Kidney epithelial cell (primary cell): Measurements from ENCODE around the gene NOTUM. TPM values are rescaled to one million over a fixed set of nuclear protein-coding genes. Genes with fewer than 3 reads are reported as not detected.

Experiments
- DNase-seq: peaks from one replicate; pipeline ENCODE4 v3.0.0-alpha.2; 2010; ENCODE audit warnings: low read depth
- H3K27me3 ChIP-seq: 2 replicates; pipeline ENCODE4 v1.6.0; 2011; ENCODE audit warnings: low read length; ENCODE audit not compliant: control insufficient read depth, insufficient read depth
- H3K36me3 ChIP-seq: 2 replicates; pipeline ENCODE4 v1.5.1; 2011; ENCODE audit warnings: low read length; ENCODE audit not compliant: control insufficient read depth, insufficient read depth
- H3K4me3 ChIP-seq: 2 replicates; pipeline ENCODE4 v1.5.1; 2011; ENCODE audit warnings: low read depth, mild to moderate bottlenecking, control low read depth, low read length
- total RNA-seq: library from RNA; depleted of rRNA; stranded (reverse); fragments of >200 nt; gene quantifications from 2 replicates; pipeline ENCODE4 v1.2.3, GENCODE V29; 2015
- TF ChIP-seq, protein P1 (sequence below): IDR thresholded peaks from 2 replicates; pipeline ENCODE4 v1.5.1; 2011; ENCODE audit warnings: mild to moderate bottlenecking, moderate library complexity, low read length, control low read depth, inconsistent platforms; ENCODE audit not compliant: insufficient read depth, poor library complexity, severe bottlenecking

The NOTUM gene
- total RNA-seq, 1 donor from 2014 or later = 0.17 TPM

DNA sequence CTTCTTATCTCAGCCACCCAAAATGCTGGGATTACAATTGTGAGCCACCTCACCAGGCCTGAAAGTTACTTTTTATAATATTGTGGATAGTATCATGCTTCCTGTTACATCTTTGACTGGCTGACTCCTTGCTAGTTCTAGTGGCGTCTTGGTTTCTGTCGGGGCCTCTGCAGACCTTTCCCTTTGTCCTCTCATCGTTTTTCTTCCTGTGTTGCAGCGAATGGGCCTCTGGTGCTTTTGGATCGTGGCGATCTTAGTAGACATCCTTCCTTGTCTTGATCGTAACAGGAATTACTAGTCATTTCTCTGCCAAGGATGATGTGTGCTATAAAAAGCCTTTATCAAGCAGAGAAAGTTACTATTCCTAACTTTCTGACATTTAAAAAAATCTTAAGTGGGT is 37.2 kb upstream of the NOTUM start:
- no peak overlapping the region for H3K4me3 ChIP-seq
- no peaks in the 10 kb centered on the region for H3K36me3 ChIP-seq
- DNase-seq = no peak
- TF ChIP-seq, protein P1, sequence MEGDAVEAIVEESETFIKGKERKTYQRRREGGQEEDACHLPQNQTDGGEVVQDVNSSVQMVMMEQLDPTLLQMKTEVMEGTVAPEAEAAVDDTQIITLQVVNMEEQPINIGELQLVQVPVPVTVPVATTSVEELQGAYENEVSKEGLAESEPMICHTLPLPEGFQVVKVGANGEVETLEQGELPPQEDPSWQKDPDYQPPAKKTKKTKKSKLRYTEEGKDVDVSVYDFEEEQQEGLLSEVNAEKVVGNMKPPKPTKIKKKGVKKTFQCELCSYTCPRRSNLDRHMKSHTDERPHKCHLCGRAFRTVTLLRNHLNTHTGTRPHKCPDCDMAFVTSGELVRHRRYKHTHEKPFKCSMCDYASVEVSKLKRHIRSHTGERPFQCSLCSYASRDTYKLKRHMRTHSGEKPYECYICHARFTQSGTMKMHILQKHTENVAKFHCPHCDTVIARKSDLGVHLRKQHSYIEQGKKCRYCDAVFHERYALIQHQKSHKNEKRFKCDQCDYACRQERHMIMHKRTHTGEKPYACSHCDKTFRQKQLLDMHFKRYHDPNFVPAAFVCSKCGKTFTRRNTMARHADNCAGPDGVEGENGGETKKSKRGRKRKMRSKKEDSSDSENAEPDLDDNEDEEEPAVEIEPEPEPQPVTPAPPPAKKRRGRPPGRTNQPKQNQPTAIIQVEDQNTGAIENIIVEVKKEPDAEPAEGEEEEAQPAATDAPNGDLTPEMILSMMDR = no peak
- no peaks in the 10 kb centered on the region for H3K27me3 ChIP-seq

DNA sequence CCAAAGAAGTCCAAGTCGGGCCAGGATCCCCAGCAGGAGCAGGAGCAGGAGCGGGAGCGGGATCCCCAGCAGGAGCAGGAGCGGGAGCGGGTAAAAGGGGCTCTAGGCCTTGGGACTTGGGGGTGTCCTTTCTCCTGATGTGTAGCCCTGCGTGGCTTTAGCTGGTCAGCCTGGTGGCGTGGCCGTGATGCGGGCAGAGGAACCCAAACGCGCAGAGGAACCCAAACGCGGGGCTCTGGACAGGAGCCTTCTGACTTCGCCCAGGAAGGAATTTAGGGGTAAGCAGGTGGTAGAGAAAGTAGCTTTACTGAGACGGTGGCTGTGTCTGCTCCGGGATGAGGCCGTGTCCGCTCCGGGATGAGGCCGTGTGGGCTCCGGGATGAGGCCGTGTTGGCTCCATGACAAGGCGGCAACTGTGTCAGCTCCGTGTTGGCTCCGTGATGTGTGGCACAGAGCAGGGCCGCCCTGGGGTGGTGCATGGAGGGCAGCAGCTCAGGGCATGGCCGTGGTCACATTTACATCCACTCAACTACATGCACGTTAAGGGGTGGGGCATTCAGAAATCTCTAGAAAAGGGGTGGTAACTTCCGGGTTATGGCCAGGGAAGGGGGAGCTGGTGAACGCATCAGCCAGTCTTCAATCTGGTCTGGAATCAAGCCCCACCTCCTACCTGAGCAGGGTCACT is 35.9 kb upstream of the NOTUM start:
- no peaks in the 10 kb centered on the region for H3K27me3 ChIP-seq
- TF ChIP-seq, protein P1 = no peak
- peaks cover 1% of the 10 kb centered on the region for H3K36me3 ChIP-seq
- no peak overlapping the region for H3K4me3 ChIP-seq
- DNase-seq = no peak

DNA sequence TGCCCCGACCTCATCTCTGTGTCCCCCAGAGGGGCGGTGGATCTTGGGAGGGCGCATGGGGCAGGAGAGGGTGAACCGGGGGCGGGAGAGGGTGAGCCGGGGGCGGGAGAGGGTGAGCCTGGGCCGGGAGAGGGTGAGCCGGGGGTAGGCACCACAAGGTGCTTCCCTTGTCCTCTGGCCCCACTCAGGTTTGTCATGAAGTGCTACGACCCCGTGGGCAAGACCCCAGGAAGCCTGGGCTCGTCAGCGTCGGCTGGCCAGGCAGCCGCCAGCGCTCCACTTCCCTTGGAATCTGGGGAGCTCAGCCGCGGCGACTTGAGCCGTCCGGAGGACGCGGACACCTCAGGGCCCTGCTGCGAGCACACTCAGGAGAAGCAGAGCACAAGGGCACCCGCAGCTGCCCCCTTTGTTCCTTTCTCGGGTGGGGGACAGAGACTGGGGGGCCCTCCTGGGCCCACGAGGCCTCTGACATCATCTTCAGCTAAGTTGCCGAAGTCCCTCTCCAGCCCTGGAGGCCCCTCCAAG is 35.3 kb upstream of the NOTUM start:
- DNase-seq = no peak
- Histone ChIP-seq H3K27me3 (no peaks in the 10 kb centered on the region), H3K36me3 (peaks cover 1% of the 10 kb centered on the region), H3K4me3 (no peak overlapping the region)
- TF ChIP-seq, protein P1 = no peak

DNA sequence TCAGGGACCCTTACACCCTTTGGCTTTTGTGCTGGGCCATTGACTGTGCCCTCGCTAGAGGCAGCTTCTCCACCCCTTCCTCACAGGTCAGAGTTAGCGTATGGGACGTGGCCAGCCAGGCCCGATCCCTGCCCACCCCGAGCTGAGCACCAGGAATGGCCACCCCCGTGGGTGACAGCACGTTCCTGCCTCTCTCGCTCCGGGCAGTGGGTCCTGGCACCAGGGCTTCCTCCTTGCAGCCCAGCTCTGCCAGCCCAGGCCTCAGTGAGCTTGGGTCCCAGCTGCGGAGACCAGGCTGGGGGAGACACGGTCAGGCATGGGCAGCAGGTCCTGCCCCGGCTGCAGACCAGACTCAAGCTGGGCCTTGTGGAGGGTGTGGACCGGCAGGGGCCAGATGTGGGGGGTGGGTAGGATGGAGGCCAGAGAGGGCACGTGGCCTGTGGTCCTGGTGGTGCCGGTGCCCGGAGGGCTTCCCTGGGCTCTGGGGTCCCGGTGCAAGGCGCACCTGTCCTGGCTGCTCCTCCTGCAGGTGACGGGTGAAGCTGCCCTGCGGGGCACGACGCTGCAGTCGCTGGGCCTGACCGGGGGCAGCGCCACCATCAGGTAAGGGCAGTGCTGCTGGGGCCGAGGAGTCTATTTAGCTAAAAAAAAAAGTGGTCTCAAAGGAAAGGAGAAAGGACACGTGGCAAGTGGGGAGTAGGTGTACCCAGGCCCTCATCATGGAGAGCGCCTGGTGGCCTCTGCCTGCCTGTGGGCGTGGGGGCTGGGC is 34.7 kb upstream of the NOTUM start:
- no peak for DNase-seq
- H3K4me3 ChIP-seq = no peak overlapping the region
- TF ChIP-seq, protein P1 = no peak
- H3K27me3 ChIP-seq = no peaks in the 10 kb centered on the region
- peaks cover 1% of the 10 kb centered on the region for H3K36me3 ChIP-seq

DNA sequence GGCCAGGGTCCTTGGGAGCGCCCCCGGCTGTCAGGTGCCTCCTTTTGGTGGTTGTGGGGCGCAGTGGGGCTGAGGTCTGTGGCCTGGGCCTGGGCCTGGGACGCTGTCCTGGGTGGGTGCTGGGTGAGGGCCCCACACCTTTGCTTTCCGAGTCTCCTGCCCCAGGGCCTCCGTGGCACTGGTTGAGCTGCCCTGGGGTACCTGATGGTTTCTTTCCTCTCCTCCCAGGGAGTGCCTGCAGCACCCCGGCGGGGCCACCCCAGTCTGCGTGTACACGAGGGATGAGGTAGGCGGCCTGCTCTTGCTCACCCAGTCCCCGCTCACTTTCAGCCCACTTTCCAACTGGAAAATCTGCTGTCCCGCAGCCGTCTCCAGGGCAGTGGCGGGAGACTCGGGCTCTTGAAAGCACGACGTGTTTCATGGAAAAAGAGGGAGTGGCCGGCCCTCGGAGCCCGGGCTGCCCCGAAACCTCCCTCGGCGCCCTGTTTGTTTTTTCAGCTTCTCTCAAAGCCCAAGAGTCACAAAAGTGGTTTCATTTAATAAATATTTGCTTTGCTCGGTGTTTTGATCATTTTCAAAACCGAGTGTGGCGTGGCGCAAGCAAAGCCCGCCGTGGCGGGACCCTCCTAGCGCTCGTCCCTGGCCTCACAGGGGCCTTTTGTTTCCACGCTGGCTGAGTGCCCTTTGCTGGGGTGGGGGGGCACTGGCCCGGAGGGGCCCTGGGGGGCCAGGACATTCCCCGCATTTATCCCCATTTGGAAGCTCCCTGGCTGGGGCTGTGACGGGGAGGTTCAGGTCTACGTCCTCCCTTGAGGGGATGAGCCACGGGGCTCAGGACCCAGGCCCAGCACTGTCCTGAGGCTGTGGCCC is 33.8 kb upstream of the NOTUM start:
- DNase-seq = no peak
- TF ChIP-seq, protein P1 = no peak
- H3K36me3 ChIP-seq = peaks cover 1% of the 10 kb centered on the region
- no peaks in the 10 kb centered on the region for H3K27me3 ChIP-seq
- no peak overlapping the region for H3K4me3 ChIP-seq
